AG04449 (cell line): ENCODE results near the gene WTAP.
"Not testable (repeated sequence)": the region's sequence is repeated elsewhere in the genome, so short reads cannot be mapped to it uniquely, and the experiment has no call there.

Source experiments
- CTCF ChIA-PET: fragments of 350-600 bp; formaldehyde crosslinking; extraction: SDS; loops from one replicate; lab custom pipeline; 2021; ENCODE audit warnings: antibody characterized with exemption; lab: Yijun Ruan, JAX
- POLR2A ChIA-PET: fragments of 400-600, 350-600 bp; formaldehyde crosslinking; extraction: SDS; loops from one replicate; lab custom pipeline; 2020; ENCODE audit warnings: antibody characterized with exemption, inconsistent platforms; lab: Yijun Ruan, JAX
- DNase-seq: peaks from one replicate; pipeline ENCODE4 v3.0.0-alpha.2; 2010; ENCODE audit warnings: low read depth, low spot score
- H3K4me3 ChIP-seq: 2 replicates; pipeline ENCODE4 v1.5.1; 2011; ENCODE audit warnings: low read depth, mild to moderate bottlenecking, control low read depth, low read length
- CTCF ChIP-seq: IDR thresholded peaks from one replicate; pipeline ENCODE4 v1.5.1; 2011; ENCODE audit warnings: mild to moderate bottlenecking, moderate library complexity, low read length, control low read depth, inconsistent platforms; ENCODE audit not compliant: insufficient read depth; ENCODE audit errors: missing control alignments

The WTAP gene

GRCh38 chr6:159687341-159687740 lies 40.0 kb upstream of the WTAP start:
- CTCF ChIA-PET: interaction anchor here (0.9 kb wide), 1 partner anchor 103 kb away, joined by 3 read pairs; the partner anchor contains the start of gene MRPL18
- no peak overlapping the region for H3K4me3 ChIP-seq
- DNase-seq: no peak
- POLR2A ChIA-PET: no interaction called here
- no peak for TF ChIP-seq CTCF

DNA sequence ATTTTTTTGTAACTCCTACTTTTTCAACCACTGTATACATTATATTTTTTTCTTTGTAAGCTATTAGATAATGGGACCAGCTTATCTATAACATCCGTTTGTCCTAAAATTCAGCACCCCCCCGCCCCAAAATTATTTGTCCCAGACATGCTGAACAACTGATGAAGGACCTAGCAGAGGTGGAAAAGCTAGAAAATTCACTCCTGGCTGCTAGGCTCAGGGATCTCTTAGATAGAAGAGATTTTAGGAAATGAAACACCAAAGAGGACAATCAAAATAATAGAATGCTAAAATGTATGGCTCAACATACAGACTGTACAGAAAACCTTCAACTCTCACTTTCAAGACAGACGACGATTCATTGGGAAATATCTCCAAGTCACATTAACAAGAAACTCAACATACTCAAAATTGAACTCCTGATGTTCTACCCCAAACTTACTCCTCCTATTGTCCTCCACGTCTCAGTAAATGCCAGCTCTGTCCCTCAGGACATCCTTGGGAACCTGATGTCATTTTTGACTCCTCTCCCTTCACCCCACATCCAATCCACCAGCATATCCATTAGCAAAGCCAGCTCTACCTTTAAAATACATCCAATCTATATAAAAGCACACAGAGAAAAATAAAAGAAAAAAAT lies 38.9 kb upstream of the WTAP start:
- TF ChIP-seq CTCF: no peak
- DNase-seq: no peak
- CTCF ChIA-PET: interaction anchor here (0.6 to 5.3 kb wide), 6 partner anchors 9 to 1290 kb away, joined by 3 to 46 read pairs (median 3); no protein-coding TSS in a partner anchor
- POLR2A ChIA-PET: interaction anchor here (0.6 kb wide), 1 partner anchor 37 kb away, joined by 3 read pairs; no protein-coding TSS in a partner anchor
- H3K4me3 ChIP-seq: no peak overlapping the region

- CTCF ChIA-PET: interaction anchor here (0.7 to 5.3 kb wide), 6 partner anchors 9 to 165 kb away, joined by 3 to 46 read pairs (median 3); no protein-coding TSS in a partner anchor
Observed at GRCh38 chr6:159689001-159689400, 38.3 kb upstream of the WTAP start.

GRCh38 chr6:159690135-159690534 lies 37.2 kb upstream of the WTAP start:
- CTCF ChIA-PET: interaction anchor here (1.0 to 5.3 kb wide), 11 partner anchors 8 to 398 kb away, joined by 3 to 46 read pairs (median 6); partner anchors contain the start of gene ACAT2
- POLR2A ChIA-PET, DNase-seq, H3K4me3 ChIP-seq: not testable (repeated sequence)

More at GRCh38 chr6:159689001-159689400, 38.3 kb upstream of the WTAP start:
- no peak for TF ChIP-seq CTCF
- no peak overlapping the region for H3K4me3 ChIP-seq
- POLR2A ChIA-PET: interaction anchor here (0.6 kb wide), 1 partner anchor 36 kb away, joined by 3 read pairs; no protein-coding TSS in a partner anchor
- DNase-seq: no peak

GRCh38 chr6:159691133-159691962 lies 36.0 kb upstream of the WTAP start:
- CTCF ChIA-PET: interaction anchor here (0.7 to 5.3 kb wide), 33 partner anchors 9 to 397 kb away, joined by 3 to 46 read pairs (median 5); partner anchors contain the start of genes ACAT2, MRPL18 and TCP1
- peak; percentile 56 for TF ChIP-seq CTCF
- peak; percentile 67 for DNase-seq
- H3K4me3 ChIP-seq: peak overlapping the region; percentile 76
- POLR2A ChIA-PET: interaction anchor here (0.6 to 2.3 kb wide), 3 partner anchors 36 to 98 kb away, joined by 4 to 12 read pairs (median 6); partner anchors contain the start of genes MRPL18, TCP1 and WTAP

GRCh38 chr6:159691963-159692287 lies 35.4 kb upstream of the WTAP start:
- POLR2A ChIA-PET: interaction anchor here (0.6 to 2.3 kb wide), 4 partner anchors 35 to 98 kb away, joined by 4 to 12 read pairs (median 5); partner anchors contain the start of genes ACAT2, MRPL18, TCP1 and WTAP
- DNase-seq: no peak
- CTCF ChIA-PET: interaction anchor here (0.9 to 5.3 kb wide), 26 partner anchors 9 to 292 kb away, joined by 3 to 46 read pairs (median 5); partner anchors contain the start of genes ACAT2, MRPL18 and TCP1
- TF ChIP-seq CTCF: no peak
- H3K4me3 ChIP-seq: peak overlapping the region; percentile 76
